K562 (cell line): Measurements from ENCODE around the gene NTRK2.

Experiments used
- JUN ChIP-seq, 2 experiments: sonication (generic) in 1 of 2; formaldehyde crosslinking in 1 of 2; IDR thresholded peaks; 2 replicates each; pipeline versions ENCODE4 v1.6.1 to v1.8.0; 2012 to 2022; ENCODE audit warnings: borderline replicate concordance in 2 of 2, mild to moderate bottlenecking in 2 of 2, improper control_type of control experiment in 1 of 2, low read depth in 1 of 2, low read length in 1 of 2, missing genetic modification reagents in 1 of 2
- POLR2A ChIP-seq: fragments of 450-650 bp; conservative IDR thresholded peaks from 2 replicates; pipeline ENCODE4 v1.6.1; 2016
- RBM22 ChIP-seq: fragments of 200-400 bp; formaldehyde crosslinking; IDR thresholded peaks from 2 replicates; pipeline ENCODE4 v1.6.1; 2018; ENCODE audit warnings: low read length, low read depth; ENCODE audit not compliant: poor library complexity, severe bottlenecking
- SIN3A ChIP-seq, 2 experiments: fragments of 150-350 bp in 1 of 2; IDR thresholded peaks; 2 replicates each; pipeline ENCODE4 v1.6.1; 2011 to 2016; ENCODE audit warnings: borderline replicate concordance in 2 of 2, low read depth in 2 of 2, low read length in 2 of 2, mild to moderate bottlenecking in 2 of 2, moderate library complexity in 2 of 2; ENCODE audit not compliant: control insufficient read depth in 1 of 2
- SMAD3 ChIP-seq: fragments of 450-650 bp; formaldehyde crosslinking; conservative IDR thresholded peaks from 2 replicates; pipeline ENCODE4 v1.4.0; 2020; ENCODE audit warnings: mild to moderate bottlenecking
- TARDBP ChIP-seq: fragments of 450-650 bp; IDR thresholded peaks from 2 replicates; pipeline ENCODE4 v1.6.1; 2016
- TEAD4 ChIP-seq, 2 experiments: sonication (generic) in 1 of 2; formaldehyde crosslinking in 1 of 2; IDR thresholded peaks; 2 replicates each; pipeline versions ENCODE4 v1.6.1 to v1.8.0; 2012 to 2022; ENCODE audit warnings: borderline replicate concordance in 1 of 2, inconsistent platforms in 1 of 2, low read length in 1 of 2, mild to moderate bottlenecking in 1 of 2, missing genetic modification reagents in 1 of 2
- ZKSCAN3 ChIP-seq: fragments of 250-450 bp; sonication (Bioruptor Pico); IDR thresholded peaks from 2 replicates; pipeline ENCODE4 v1.4.0; 2020
- TF ChIP-seq, protein P1 (sequence below), 3 experiments: IDR thresholded peaks in 2 of 3; conservative IDR thresholded peaks in 1 of 3; 2 replicates each; pipeline ENCODE4 v1.5.1; 2011 to 2012; ENCODE audit warnings: low read length in 3 of 3, mild to moderate bottlenecking in 3 of 3, control low read depth in 2 of 3, improper control_type of control experiment in 1 of 3, inconsistent platforms in 1 of 3, low read depth in 1 of 3, mixed read lengths in 1 of 3, moderate library complexity in 1 of 3; ENCODE audit not compliant: insufficient read depth in 2 of 3
- TF ChIP-seq, protein P2 (sequence below): sonication (generic); formaldehyde crosslinking; IDR thresholded peaks from 2 replicates; pipeline ENCODE4 v1.8.1; 2022; ENCODE audit warnings: missing genetic modification reagents
- TF ChIP-seq, protein P3 (sequence below): sonication (generic); formaldehyde crosslinking; IDR thresholded peaks from 2 replicates; pipeline ENCODE4 v1.9.0; 2022; ENCODE audit warnings: mild to moderate bottlenecking, missing genetic modification reagents
- TF ChIP-seq, protein P4 (sequence below): fragments of 450-650 bp; conservative IDR thresholded peaks from 2 replicates; pipeline ENCODE4 v1.6.1; 2016; ENCODE audit warnings: missing genetic modification characterization, low read depth, mild to moderate bottlenecking, missing compliant biosample characterization, moderate library complexity
- TF ChIP-seq, protein P5 (sequence below): sonication (generic); formaldehyde crosslinking; IDR thresholded peaks from 2 replicates; pipeline ENCODE4 v1.8.0; 2022; ENCODE audit warnings: mild to moderate bottlenecking, low read depth, missing genetic modification reagents
- TF ChIP-seq, protein P6 (sequence below), 3 experiments: fragments of 200-800 bp in 1 of 3; fragments of 250-450 bp in 1 of 3; fragments of 450-650 bp in 1 of 3; sonication (Bioruptor Pico) in 1 of 3; sonication (Bioruptor generic) in 1 of 3; formaldehyde crosslinking in 1 of 3; IDR thresholded peaks; 2 replicates each; pipeline versions ENCODE4 v1.6.1 to v1.8.0; 2016 to 2022; ENCODE audit warnings: mild to moderate bottlenecking in 2 of 3, missing genetic modification characterization in 2 of 3, missing compliant biosample characterization in 1 of 3, moderate library complexity in 1 of 3

DNA sequence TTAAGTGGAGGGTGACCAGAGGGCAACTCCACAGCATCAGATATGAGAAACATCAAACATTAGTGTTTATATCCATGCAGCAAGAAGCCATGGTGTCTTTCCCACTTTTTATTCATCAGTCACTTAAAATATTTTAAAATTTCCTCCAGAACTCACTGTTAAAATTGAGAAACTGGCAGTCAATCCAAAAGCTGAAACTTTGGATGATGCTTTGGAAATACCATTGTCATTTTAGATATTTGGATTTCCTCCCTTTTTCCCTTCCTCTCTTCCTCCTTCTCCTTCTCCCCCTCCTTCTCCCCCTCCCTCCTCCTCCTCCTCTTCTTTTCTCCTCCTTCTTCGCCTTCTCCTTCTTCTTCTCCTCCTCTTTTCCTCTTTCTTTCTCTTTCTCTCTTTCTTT is 33.1 kb upstream of the NTRK2 start:
- TF ChIP-seq, protein P1, sequence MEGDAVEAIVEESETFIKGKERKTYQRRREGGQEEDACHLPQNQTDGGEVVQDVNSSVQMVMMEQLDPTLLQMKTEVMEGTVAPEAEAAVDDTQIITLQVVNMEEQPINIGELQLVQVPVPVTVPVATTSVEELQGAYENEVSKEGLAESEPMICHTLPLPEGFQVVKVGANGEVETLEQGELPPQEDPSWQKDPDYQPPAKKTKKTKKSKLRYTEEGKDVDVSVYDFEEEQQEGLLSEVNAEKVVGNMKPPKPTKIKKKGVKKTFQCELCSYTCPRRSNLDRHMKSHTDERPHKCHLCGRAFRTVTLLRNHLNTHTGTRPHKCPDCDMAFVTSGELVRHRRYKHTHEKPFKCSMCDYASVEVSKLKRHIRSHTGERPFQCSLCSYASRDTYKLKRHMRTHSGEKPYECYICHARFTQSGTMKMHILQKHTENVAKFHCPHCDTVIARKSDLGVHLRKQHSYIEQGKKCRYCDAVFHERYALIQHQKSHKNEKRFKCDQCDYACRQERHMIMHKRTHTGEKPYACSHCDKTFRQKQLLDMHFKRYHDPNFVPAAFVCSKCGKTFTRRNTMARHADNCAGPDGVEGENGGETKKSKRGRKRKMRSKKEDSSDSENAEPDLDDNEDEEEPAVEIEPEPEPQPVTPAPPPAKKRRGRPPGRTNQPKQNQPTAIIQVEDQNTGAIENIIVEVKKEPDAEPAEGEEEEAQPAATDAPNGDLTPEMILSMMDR (IDR thresholded peaks at IDR 0.05 in 2 of 3, conservative IDR thresholded peaks at IDR 0.05 in 1 of 3; ENCODE audit: insufficient read depth in 2 of 3, low read depth in 1 of 3, low read length in 3 of 3): no peak
- TF ChIP-seq, protein P2, sequence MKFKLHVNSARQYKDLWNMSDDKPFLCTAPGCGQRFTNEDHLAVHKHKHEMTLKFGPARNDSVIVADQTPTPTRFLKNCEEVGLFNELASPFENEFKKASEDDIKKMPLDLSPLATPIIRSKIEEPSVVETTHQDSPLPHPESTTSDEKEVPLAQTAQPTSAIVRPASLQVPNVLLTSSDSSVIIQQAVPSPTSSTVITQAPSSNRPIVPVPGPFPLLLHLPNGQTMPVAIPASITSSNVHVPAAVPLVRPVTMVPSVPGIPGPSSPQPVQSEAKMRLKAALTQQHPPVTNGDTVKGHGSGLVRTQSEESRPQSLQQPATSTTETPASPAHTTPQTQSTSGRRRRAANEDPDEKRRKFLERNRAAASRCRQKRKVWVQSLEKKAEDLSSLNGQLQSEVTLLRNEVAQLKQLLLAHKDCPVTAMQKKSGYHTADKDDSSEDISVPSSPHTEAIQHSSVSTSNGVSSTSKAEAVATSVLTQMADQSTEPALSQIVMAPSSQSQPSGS (CRISPR knock-in tag): no peak
- TF ChIP-seq, protein P3, sequence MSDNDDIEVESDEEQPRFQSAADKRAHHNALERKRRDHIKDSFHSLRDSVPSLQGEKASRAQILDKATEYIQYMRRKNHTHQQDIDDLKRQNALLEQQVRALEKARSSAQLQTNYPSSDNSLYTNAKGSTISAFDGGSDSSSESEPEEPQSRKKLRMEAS (CRISPR knock-in tag): no peak
- TF ChIP-seq RBM22: no peak
- no peak for TF ChIP-seq POLR2A
- no peak for TF ChIP-seq SIN3A (IDR thresholded peaks at IDR 0.05; ENCODE audit: borderline replicate concordance in 2 of 2, control insufficient read depth in 1 of 2, low read depth in 2 of 2, low read length in 2 of 2)
- TF ChIP-seq, protein P4, sequence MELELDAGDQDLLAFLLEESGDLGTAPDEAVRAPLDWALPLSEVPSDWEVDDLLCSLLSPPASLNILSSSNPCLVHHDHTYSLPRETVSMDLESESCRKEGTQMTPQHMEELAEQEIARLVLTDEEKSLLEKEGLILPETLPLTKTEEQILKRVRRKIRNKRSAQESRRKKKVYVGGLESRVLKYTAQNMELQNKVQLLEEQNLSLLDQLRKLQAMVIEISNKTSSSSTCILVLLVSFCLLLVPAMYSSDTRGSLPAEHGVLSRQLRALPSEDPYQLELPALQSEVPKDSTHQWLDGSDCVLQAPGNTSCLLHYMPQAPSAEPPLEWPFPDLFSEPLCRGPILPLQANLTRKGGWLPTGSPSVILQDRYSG (tag): no peak
- TF ChIP-seq ZKSCAN3 (CRISPR knock-in tag): no peak
- TF ChIP-seq, protein P5, sequence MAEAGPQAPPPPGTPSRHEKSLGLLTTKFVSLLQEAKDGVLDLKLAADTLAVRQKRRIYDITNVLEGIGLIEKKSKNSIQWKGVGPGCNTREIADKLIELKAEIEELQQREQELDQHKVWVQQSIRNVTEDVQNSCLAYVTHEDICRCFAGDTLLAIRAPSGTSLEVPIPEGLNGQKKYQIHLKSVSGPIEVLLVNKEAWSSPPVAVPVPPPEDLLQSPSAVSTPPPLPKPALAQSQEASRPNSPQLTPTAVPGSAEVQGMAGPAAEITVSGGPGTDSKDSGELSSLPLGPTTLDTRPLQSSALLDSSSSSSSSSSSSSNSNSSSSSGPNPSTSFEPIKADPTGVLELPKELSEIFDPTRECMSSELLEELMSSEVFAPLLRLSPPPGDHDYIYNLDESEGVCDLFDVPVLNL (CRISPR knock-in tag): no peak
- no peak for TF ChIP-seq JUN (IDR thresholded peaks at IDR 0.05; ENCODE audit: borderline replicate concordance, low read depth, low read length)
- TF ChIP-seq JUN (CRISPR knock-in tag; IDR thresholded peaks at IDR 0.05; ENCODE audit: borderline replicate concordance): no peak
- TF ChIP-seq, protein P6, sequence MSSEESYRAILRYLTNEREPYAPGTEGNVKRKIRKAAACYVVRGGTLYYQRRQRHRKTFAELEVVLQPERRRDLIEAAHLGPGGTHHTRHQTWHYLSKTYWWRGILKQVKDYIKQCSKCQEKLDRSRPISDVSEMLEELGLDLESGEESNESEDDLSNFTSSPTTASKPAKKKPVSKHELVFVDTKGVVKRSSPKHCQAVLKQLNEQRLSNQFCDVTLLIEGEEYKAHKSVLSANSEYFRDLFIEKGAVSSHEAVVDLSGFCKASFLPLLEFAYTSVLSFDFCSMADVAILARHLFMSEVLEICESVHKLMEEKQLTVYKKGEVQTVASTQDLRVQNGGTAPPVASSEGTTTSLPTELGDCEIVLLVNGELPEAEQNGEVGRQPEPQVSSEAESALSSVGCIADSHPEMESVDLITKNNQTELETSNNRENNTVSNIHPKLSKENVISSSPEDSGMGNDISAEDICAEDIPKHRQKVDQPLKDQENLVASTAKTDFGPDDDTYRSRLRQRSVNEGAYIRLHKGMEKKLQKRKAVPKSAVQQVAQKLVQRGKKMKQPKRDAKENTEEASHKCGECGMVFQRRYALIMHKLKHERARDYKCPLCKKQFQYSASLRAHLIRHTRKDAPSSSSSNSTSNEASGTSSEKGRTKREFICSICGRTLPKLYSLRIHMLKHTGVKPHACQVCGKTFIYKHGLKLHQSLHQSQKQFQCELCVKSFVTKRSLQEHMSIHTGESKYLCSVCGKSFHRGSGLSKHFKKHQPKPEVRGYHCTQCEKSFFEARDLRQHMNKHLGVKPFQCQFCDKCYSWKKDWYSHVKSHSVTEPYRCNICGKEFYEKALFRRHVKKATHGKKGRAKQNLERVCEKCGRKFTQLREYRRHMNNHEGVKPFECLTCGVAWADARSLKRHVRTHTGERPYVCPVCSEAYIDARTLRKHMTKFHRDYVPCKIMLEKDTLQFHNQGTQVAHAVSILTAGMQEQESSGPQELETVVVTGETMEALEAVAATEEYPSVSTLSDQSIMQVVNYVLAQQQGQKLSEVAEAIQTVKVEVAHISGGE (CRISPR knock-in tag; IDR thresholded peaks at IDR 0.05): no peak
- no peak for TF ChIP-seq TEAD4 (IDR thresholded peaks at IDR 0.05; ENCODE audit: low read length)
- no peak for TF ChIP-seq TEAD4 (CRISPR knock-in tag; IDR thresholded peaks at IDR 0.05; ENCODE audit: borderline replicate concordance)
- no peak for TF ChIP-seq SMAD3 (CRISPR knock-in tag)
- no peak for TF ChIP-seq TARDBP
